Kidney epithelial cell (primary cell): Measurements from ENCODE around the gene CTRB2. TPM values are rescaled to one million over a fixed set of nuclear protein-coding genes. Genes with fewer than 3 reads are reported as not detected.

ENCODE experiments used
- DNase-seq: peaks from one replicate; pipeline ENCODE4 v3.0.0-alpha.2; 2010; ENCODE audit warnings: low read depth
- H3K27me3 ChIP-seq: 2 replicates; pipeline ENCODE4 v1.6.0; 2011; ENCODE audit warnings: low read length; ENCODE audit not compliant: control insufficient read depth, insufficient read depth
- H3K36me3 ChIP-seq: 2 replicates; pipeline ENCODE4 v1.5.1; 2011; ENCODE audit warnings: low read length; ENCODE audit not compliant: control insufficient read depth, insufficient read depth
- H3K4me3 ChIP-seq: 2 replicates; pipeline ENCODE4 v1.5.1; 2011; ENCODE audit warnings: low read depth, mild to moderate bottlenecking, control low read depth, low read length
- CTCF ChIP-seq: IDR thresholded peaks from 2 replicates; pipeline ENCODE4 v1.5.1; 2011; ENCODE audit warnings: mild to moderate bottlenecking, moderate library complexity, low read length, control low read depth, inconsistent platforms; ENCODE audit not compliant: insufficient read depth, poor library complexity, severe bottlenecking
- total RNA-seq: library from RNA; depleted of rRNA; stranded (reverse); fragments of >200 nt; gene quantifications from 2 replicates; pipeline ENCODE4 v1.2.3, GENCODE V29; 2015

The CTRB2 gene
- total RNA-seq, 1 donor from 2014 or later, result not detected

GRCh38 chr16:75238853-75239541 is 32.0 kb upstream of the CTRB2 start:
- peak; percentile 16 for TF ChIP-seq CTCF
- Histone ChIP-seq H3K27me3 (no peaks in the 10 kb centered on the region), H3K36me3 (peaks cover 8% of the 10 kb centered on the region)

GRCh38 chr16:75238132-75238852 is 31.3 kb upstream of the CTRB2 start:
- H3K36me3 ChIP-seq, result peaks cover 9% of the 10 kb centered on the region
- TF ChIP-seq CTCF, result no peak

More at GRCh38 chr16:75238853-75239541, 32.0 kb upstream of the CTRB2 start:
- no peak overlapping the region for H3K4me3 ChIP-seq
- DNase-seq, result no peak

GRCh38 chr16:75237398-75238131 is 30.6 kb upstream of the CTRB2 start:
- Histone ChIP-seq H3K27me3 (no peaks in the 10 kb centered on the region), H3K36me3 (peaks cover 9% of the 10 kb centered on the region), H3K4me3 (no peak overlapping the region)
- DNase-seq, result no peak
- no peak for TF ChIP-seq CTCF

More at GRCh38 chr16:75238132-75238852, 31.3 kb upstream of the CTRB2 start:
- Histone ChIP-seq H3K27me3 (no peaks in the 10 kb centered on the region), H3K4me3 (no peak overlapping the region)
- DNase-seq, result no peak

- H3K36me3 ChIP-seq, result peaks cover 9% of the 10 kb centered on the region
Observed at GRCh38 chr16:75236736-75237397, 29.9 kb upstream of the CTRB2 start.

More at GRCh38 chr16:75236736-75237397, 29.9 kb upstream of the CTRB2 start:
- H3K4me3 ChIP-seq, result no peak overlapping the region
- H3K27me3 ChIP-seq, result no peaks in the 10 kb centered on the region
- no peak for DNase-seq
- TF ChIP-seq CTCF, result no peak
